ENCODE results near the gene TWNK.

The TWNK gene

GRCh38 chr10:101013365-101013825 is 26.1 kb downstream of the TWNK start:
- no peak for DNase-seq

GRCh38 chr10:101014230-101014884 is 27.0 kb downstream of the TWNK start:
- peak; percentile 45 for DNase-seq

GRCh38 chr10:101014966-101015581 is 27.7 kb downstream of the TWNK start:
- DNase-seq = no peak

GRCh38 chr10:101015582-101015973 is 28.2 kb downstream of the TWNK start:
- no peak for DNase-seq

- no peak for DNase-seq
Measured at GRCh38 chr10:101016814-101017213, 29.5 kb downstream of the TWNK start.

- no peak for DNase-seq
Measured at GRCh38 chr10:101018118-101018599, 30.8 kb downstream of the TWNK start.

GRCh38 chr10:101018600-101019439 is 31.5 kb downstream of the TWNK start:
- DNase-seq = peak; percentile 78

GRCh38 chr10:101019440-101019703 is 32.0 kb downstream of the TWNK start:
- no peak for DNase-seq

- DNase-seq = no peak
Measured at GRCh38 chr10:101020427-101021075, 33.2 kb downstream of the TWNK start.

- no peak for DNase-seq
Measured at GRCh38 chr10:101021239-101021638, 33.9 kb downstream of the TWNK start.

- no peak for DNase-seq
Measured at GRCh38 chr10:101021692-101022251, 34.4 kb downstream of the TWNK start.

- DNase-seq = no peak
Measured at GRCh38 chr10:101022967-101023705, 35.8 kb downstream of the TWNK start.

- DNase-seq = peak; percentile 17
Measured at GRCh38 chr10:101027106-101027720, 39.9 kb downstream of the TWNK start.

GRCh38 chr10:101028446-101029337 is 41.3 kb downstream of the TWNK start:
- no peak for DNase-seq

- no peak for DNase-seq
Measured at GRCh38 chr10:101029520-101030295, 42.4 kb downstream of the TWNK start.

GRCh38 chr10:101030496-101031127 is 43.3 kb downstream of the TWNK start:
- no peak for DNase-seq

- peak; percentile 84 for DNase-seq
Measured at GRCh38 chr10:101031128-101031795, 43.9 kb downstream of the TWNK start, which contains the start of the genes PDZD7 and SFXN3. Gene PDZD7, minus strand, starts transcription at chr10:101031129. Its CDS starts 910 bp downstream, at chr10:101030219. Gene SFXN3, plus strand, starts transcription at chr10:101031234. Its CDS starts 3,461 bp downstream, at chr10:101034695.
